H9 (cell line): Measurements from ENCODE around the gene BCLAF3. TPM values are rescaled to one million over a fixed set of nuclear protein-coding genes. Genes with fewer than 3 reads are reported as not detected.

Source experiments
- DNase-seq: peaks from one replicate; pipeline ENCODE4 v3.0.0-alpha.2; 2017
- H2AFZ ChIP-seq: one replicate; pipeline ENCODE4 v1.6.1; 2013; ENCODE audit warnings: mild to moderate bottlenecking, low read length, control low read depth, moderate library complexity
- H2AK5ac ChIP-seq: 2 replicates; pipeline ENCODE4 v1.6.1; 2013; ENCODE audit warnings: low read length, control low read depth, mixed read lengths; ENCODE audit not compliant: insufficient read length
- H2BK120ac ChIP-seq: one replicate; pipeline ENCODE4 v1.6.1; 2013; ENCODE audit warnings: low read depth, mild to moderate bottlenecking, low read length, control low read depth, inconsistent platforms; ENCODE audit not compliant: poor library complexity, severe bottlenecking
- H2BK12ac ChIP-seq: 2 replicates; pipeline ENCODE4 v1.6.1; 2013; ENCODE audit warnings: low read length, control low read depth, mixed read lengths, low read depth; ENCODE audit not compliant: insufficient read length
- H2BK15ac ChIP-seq: 2 replicates; pipeline ENCODE4 v1.6.1; 2013; ENCODE audit warnings: low read depth, low read length, control low read depth
- H2BK20ac ChIP-seq: one replicate; pipeline ENCODE4 v1.6.1; 2013; ENCODE audit warnings: low read depth, mild to moderate bottlenecking, low read length, control low read depth, inconsistent platforms; ENCODE audit not compliant: poor library complexity, severe bottlenecking
- H2BK5ac ChIP-seq: 2 replicates; pipeline ENCODE4 v1.6.1; 2013; ENCODE audit warnings: low read length, control low read depth, mixed read lengths; ENCODE audit not compliant: insufficient read length
- H3K14ac ChIP-seq: 2 replicates; pipeline ENCODE4 v1.6.1; 2013; ENCODE audit warnings: low read length, control low read depth; ENCODE audit not compliant: insufficient read depth
- H3K18ac ChIP-seq: 2 replicates; pipeline ENCODE4 v1.6.1; 2013; ENCODE audit warnings: low read depth, mild to moderate bottlenecking, mixed read lengths, low read length, control low read depth; ENCODE audit not compliant: insufficient read length
- H3K23ac ChIP-seq: 2 replicates; pipeline ENCODE4 v1.6.1; 2013; ENCODE audit warnings: low read length, control low read depth, mixed read lengths, low read depth; ENCODE audit not compliant: insufficient read length
- H3K23me2 ChIP-seq: 2 replicates; pipeline ENCODE4 v1.6.1; 2013; ENCODE audit warnings: low read depth, mild to moderate bottlenecking, mixed read lengths, low read length, control low read depth; ENCODE audit not compliant: insufficient read length, poor library complexity, severe bottlenecking
- H3K27ac ChIP-seq: 2 replicates; pipeline ENCODE4 v1.5.1; 2013; ENCODE audit warnings: low read length, control low read depth, mixed read lengths, low read depth; ENCODE audit not compliant: insufficient read length
- H3K27me3 ChIP-seq: 2 replicates; pipeline ENCODE4 v1.6.1; 2013; ENCODE audit warnings: low read length, control low read depth, inconsistent platforms; ENCODE audit not compliant: insufficient read depth
- H3K4ac ChIP-seq: 2 replicates; pipeline ENCODE4 v1.6.1; 2013; ENCODE audit warnings: low read depth, mild to moderate bottlenecking, control low read depth, inconsistent platforms, low read length, moderate library complexity
- H3K4me1 ChIP-seq: 2 replicates; pipeline ENCODE4 v1.6.1; 2013; ENCODE audit warnings: low read length, control low read depth, inconsistent platforms; ENCODE audit not compliant: insufficient read depth
- H3K4me2 ChIP-seq: 2 replicates; pipeline ENCODE4 v1.6.1; 2013; ENCODE audit warnings: low read length, control low read depth, mixed read lengths; ENCODE audit not compliant: insufficient read length, insufficient read depth
- H3K56ac ChIP-seq: 2 replicates; pipeline ENCODE4 v1.6.1; 2013; ENCODE audit warnings: low read depth, mild to moderate bottlenecking, mixed read lengths, low read length, control low read depth; ENCODE audit not compliant: insufficient read length
- H3K79me1 ChIP-seq: 2 replicates; pipeline ENCODE4 v1.6.1; 2013; ENCODE audit warnings: low read depth, mild to moderate bottlenecking, moderate library complexity, low read length, control low read depth, inconsistent platforms; ENCODE audit not compliant: insufficient read depth, poor library complexity, severe bottlenecking
- H3K79me2 ChIP-seq: 2 replicates; pipeline ENCODE4 v1.6.1; 2013; ENCODE audit warnings: low read length, control low read depth, inconsistent platforms; ENCODE audit not compliant: insufficient read depth
- H3K9ac ChIP-seq: 2 replicates; pipeline ENCODE4 v1.6.1; 2013; ENCODE audit warnings: low read length, control low read depth, mixed read lengths; ENCODE audit not compliant: insufficient read length; ENCODE audit errors: extremely low read depth
- H3K9me3 ChIP-seq: one replicate; pipeline ENCODE4 v1.6.1; 2013; ENCODE audit warnings: low read depth, low read length, inconsistent platforms; ENCODE audit not compliant: control insufficient read depth
- H3T11ph ChIP-seq: one replicate; pipeline ENCODE4 v1.6.1; 2013; ENCODE audit warnings: mild to moderate bottlenecking, low read length, control low read depth, inconsistent platforms
- H4K20me1 ChIP-seq: one replicate; pipeline ENCODE4 v1.6.1; 2013; ENCODE audit not compliant: control insufficient read depth, insufficient read length, insufficient read depth
- H4K5ac ChIP-seq: 2 replicates; pipeline ENCODE4 v1.6.1; 2013; ENCODE audit warnings: low read depth, mild to moderate bottlenecking, mixed read lengths, low read length, control low read depth; ENCODE audit not compliant: insufficient read length
- H4K8ac ChIP-seq: replicated peaks from 2 replicates; pipeline ENCODE4 v1.6.1; 2013; ENCODE audit warnings: low read length, control low read depth, mixed read lengths, low read depth; ENCODE audit not compliant: insufficient read length
- H4K91ac ChIP-seq: 2 replicates; pipeline ENCODE4 v1.6.1; 2013; ENCODE audit warnings: low read depth, mild to moderate bottlenecking, moderate library complexity, mixed read lengths, low read length, control low read depth; ENCODE audit not compliant: insufficient read length
- H3K27ac Mint-ChIP-seq, 3 experiments: 2 replicates in 2 of 3; 3 replicates in 1 of 3; pipeline ENCODE4 v1.8.0; 2020 to 2021; ENCODE audit warnings: mixed read lengths in 3 of 3, mild to moderate bottlenecking in 1 of 3, moderate library complexity in 1 of 3
- H3K27me3 Mint-ChIP-seq: 2 replicates; pipeline ENCODE4 v1.8.0; 2021; ENCODE audit warnings: low read depth, mild to moderate bottlenecking, moderate library complexity, mixed read lengths
- H3K36me3 Mint-ChIP-seq, 3 experiments: 2 replicates in 2 of 3; 3 replicates in 1 of 3; pipeline ENCODE4 v1.8.0; 2020 to 2021; ENCODE audit warnings: low read depth in 3 of 3, mixed read lengths in 3 of 3; ENCODE audit not compliant: insufficient read depth in 1 of 3
- H3K4me1 Mint-ChIP-seq, 2 experiments: 2 replicates each; pipeline ENCODE4 v1.8.0; 2020; ENCODE audit warnings: mixed read lengths in 2 of 2
- H3K4me3 Mint-ChIP-seq, 2 experiments: 2 replicates in 1 of 2; 3 replicates in 1 of 2; pipeline ENCODE4 v1.8.0; 2020 to 2021; ENCODE audit warnings: mild to moderate bottlenecking in 2 of 2, mixed read lengths in 2 of 2, moderate library complexity in 1 of 2
- H3K9me3 Mint-ChIP-seq, 2 experiments: 2 replicates in 1 of 2; 3 replicates in 1 of 2; pipeline ENCODE4 v1.8.0; 2020; ENCODE audit warnings: mild to moderate bottlenecking in 2 of 2, mixed read lengths in 2 of 2, moderate library complexity in 1 of 2
- CTCF ChIP-seq: fragments of 200-600 bp; sonication (generic); conservative IDR thresholded peaks from 3 replicates; pipeline ENCODE4 v1.8.0; 2021; ENCODE audit warnings: antibody characterized with exemption, mild to moderate bottlenecking
- WGBS: extraction: QIAGEN DNeasy Blood & Tissue Kit; methylation state at CpG from one replicate; pipeline ENCODE4 v1.1.7; 2013; ENCODE audit warnings: missing lambda C conversion rate, low lambda C conversion rate, mixed read lengths; ENCODE audit not compliant: insufficient read length; ENCODE audit errors: extremely low coverage; 5-methylcytosine and 5-hydroxymethylcytosine counted together
- total RNA-seq: library from RNA; stranded (reverse); gene quantifications from 2 replicates; pipeline ENCODE4 v1.2.1, GENCODE V29; 2021

BCLAF3 gene
- total RNA-seq, 1 experiment from 2014 or later, result 7.9 TPM

GRCh38 chrX:20007962-20008622, 17.2 kb upstream of the BCLAF3 start:
- no peak overlapping the region for H3K14ac ChIP-seq
- H3K23me2 ChIP-seq, result no peaks in the 10 kb centered on the region
- no peaks in the 10 kb centered on the region for H4K20me1 ChIP-seq
- H3K4ac ChIP-seq, result no peak overlapping the region
- no peak overlapping the region for H3T11ph ChIP-seq
- H3K79me2 ChIP-seq, result no peaks in the 10 kb centered on the region
- no CpG with 5 or more reads among the region's 7 CpGs for WGBS
- H3K9ac ChIP-seq, result no peak overlapping the region
- H2BK15ac ChIP-seq, result no peak overlapping the region
- no peak overlapping the region for H2BK5ac ChIP-seq
- no peak overlapping the region for H4K91ac ChIP-seq
- no peak overlapping the region for H2BK120ac ChIP-seq
- H3K4me1 Mint-ChIP-seq, result no peaks in the 10 kb centered on the region
- H3K27ac Mint-ChIP-seq, result no peak overlapping the region
- H4K5ac ChIP-seq, result no peak overlapping the region
- peaks cover 0 to 4% (median 0%) of the 10 kb centered on the region in 3 experiments; a peak in 3 of 7 replicates for H3K36me3 Mint-ChIP-seq
- TF ChIP-seq CTCF, result no peak
- no peak overlapping the region for H2AFZ ChIP-seq
- H3K4me1 ChIP-seq, result no peaks in the 10 kb centered on the region
- H3K18ac ChIP-seq, result no peak overlapping the region
- no peak overlapping the region for H4K8ac ChIP-seq
- H3K9me3 ChIP-seq, result peaks cover 22% of the 10 kb centered on the region
- no peak overlapping the region for H2AK5ac ChIP-seq
- no peaks in the 10 kb centered on the region for H3K27me3 ChIP-seq
- no peak overlapping the region for H2BK20ac ChIP-seq
- no peak overlapping the region for H3K4me3 Mint-ChIP-seq
- no peak for DNase-seq
- H3K79me1 ChIP-seq, result no peaks in the 10 kb centered on the region
- no peak overlapping the region for H3K23ac ChIP-seq
- no peaks in the 10 kb centered on the region for H3K27me3 Mint-ChIP-seq
- no peak overlapping the region for H3K56ac ChIP-seq
- no peak overlapping the region for H3K27ac ChIP-seq
- no peak overlapping the region for H2BK12ac ChIP-seq
- peaks cover 64% of the 10 kb centered on the region in 2 experiments for H3K9me3 Mint-ChIP-seq
- no peak overlapping the region for H3K4me2 ChIP-seq
